D721Med (cell line): ENCODE measurements around the gene MED25.

Experiments
- DNase-seq: peaks from one replicate; pipeline ENCODE4 v3.0.0; 2011; ENCODE audit warnings: low spot score; ENCODE audit not compliant: insufficient read length
- FAIRE-seq: peaks from 2 replicates; lab custom pipeline; 2011; peaks lifted over from hg19 to GRCh38; lab: Jason Lieb, UNC
- CTCF ChIP-seq: IDR thresholded peaks from 2 replicates; pipeline ENCODE4 v1.5.1; 2012; ENCODE audit warnings: mild to moderate bottlenecking, control low read depth; ENCODE audit not compliant: insufficient read depth; ENCODE audit errors: missing control alignments

The MED25 gene

DNA sequence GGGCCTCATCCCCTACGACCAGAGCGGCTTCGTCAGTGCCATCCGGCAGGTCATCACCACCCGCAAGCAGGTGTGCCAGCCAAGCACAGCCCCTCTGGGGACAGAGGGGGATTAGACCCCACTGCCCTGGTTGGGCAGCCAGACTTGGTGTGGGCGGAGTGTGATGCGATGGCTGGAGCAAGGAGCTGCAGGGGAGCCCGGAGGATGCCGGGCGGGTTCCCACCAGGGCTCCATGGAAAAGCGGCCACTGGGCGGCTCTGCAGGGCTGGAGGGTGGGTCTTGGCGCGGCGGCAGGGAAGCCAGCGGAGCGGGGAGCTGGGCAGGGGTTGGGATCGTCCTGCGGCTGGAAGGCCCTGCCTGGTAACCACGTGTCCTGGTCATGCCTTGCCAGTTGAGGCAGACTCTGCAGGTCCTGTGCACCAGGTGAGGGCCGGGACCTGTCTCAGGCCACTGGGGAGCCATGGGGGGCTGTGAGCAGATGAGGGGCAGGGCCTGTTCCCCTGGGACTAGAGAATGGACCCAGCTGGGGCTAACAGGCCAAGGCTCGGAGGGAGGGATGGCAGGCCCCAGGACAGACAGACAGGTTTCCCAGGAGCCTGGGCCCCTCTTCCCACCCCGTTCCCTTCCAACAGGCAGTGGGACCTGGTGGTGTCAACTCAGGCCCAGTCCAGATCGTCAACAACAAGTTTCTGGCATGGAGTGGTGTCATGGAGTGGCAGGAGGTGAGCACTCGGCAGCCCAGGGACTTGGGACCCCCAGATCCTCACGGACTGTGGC lies 39.2 kb downstream of the MED25 start:
- DNase-seq: peak; percentile 13
- no peak for FAIRE-seq

GRCh38 chr19:49857838-49858087 lies 39.7 kb downstream of the MED25 start:
- TF ChIP-seq CTCF: no peak
- no peak for FAIRE-seq
- peak; percentile 11 for DNase-seq

More for the DNA sequence above, 39.2 kb downstream of the MED25 start:
- TF ChIP-seq CTCF: no peak

DNA sequence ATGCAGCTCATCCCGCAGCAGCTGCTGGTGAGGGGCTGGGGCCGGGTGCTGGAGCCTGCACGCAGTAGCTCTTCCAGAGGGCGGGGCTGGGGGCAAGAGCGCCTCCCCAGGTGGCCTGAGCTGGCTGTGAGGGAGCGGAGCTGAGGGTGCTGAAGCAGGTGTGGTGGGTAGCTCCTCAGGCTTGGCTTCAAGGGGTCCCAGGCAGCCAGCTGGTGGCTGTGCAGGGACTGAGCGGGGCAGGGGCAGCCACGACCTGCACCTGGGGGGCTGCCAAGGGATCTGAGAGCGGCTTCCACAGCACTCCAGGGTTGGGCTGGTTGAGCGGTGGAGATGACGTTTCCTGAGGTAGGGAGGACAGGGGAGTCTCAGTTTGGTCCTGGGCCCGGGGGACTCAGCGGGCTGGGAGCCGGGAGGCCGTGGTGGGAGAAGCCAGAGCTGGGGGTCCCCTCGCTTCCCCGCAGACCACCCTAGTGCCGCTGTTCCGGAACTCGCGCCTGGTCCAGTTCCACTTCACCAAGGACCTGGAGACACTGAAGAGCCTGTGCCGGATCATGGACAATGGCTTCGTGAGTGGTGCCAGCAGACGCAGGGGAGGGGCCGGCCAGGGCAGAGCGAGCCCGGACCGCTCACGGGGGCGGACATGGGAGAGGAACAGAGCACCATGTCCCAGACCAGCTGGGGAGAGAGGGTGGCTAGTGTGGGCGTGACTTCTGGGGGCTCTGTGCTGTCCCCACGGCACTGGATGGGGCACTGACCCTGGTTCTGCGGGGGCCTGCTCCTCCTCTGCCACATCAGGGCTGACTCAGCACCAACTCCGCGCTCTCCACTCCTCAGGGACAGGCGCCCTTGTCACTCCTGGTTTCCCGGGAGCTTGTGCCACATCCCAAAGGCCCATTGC lies 40.2 kb downstream of the MED25 start:
- no peak for TF ChIP-seq CTCF
- DNase-seq: peak; percentile 27
- no peak for FAIRE-seq

DNA sequence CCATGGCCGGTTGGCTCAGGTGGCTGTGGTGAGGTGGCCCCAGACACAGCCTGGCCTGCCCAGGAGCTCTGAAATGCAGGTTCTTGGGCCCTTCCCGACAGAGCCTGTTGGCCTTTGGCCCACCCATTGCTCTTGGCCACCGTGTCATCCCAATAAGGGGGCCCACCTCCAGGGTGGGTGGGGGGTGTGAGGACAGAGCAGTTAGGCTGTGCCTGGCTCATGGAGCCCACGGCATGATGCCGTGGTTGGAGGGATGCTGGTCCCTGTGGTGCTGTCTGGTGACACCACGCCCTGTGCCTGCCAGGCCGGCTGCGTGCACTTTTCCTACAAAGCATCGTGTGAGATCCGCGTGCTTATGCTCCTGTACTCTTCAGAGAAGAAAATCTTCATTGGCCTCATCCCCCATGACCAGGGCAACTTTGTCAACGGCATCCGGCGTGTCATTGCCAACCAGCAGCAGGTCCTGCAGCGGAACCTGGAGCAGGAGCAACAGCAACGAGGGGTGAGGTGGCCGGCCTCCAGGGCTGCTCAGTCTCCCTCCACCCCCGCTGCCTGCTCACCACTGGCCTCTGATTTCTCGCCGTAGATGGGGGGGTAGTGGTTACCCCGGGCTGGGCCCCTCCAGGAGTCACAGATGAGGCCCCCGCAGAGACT lies 41.7 kb downstream of the MED25 start:
- no peak for TF ChIP-seq CTCF
- no peak for FAIRE-seq
- no peak for DNase-seq

DNA sequence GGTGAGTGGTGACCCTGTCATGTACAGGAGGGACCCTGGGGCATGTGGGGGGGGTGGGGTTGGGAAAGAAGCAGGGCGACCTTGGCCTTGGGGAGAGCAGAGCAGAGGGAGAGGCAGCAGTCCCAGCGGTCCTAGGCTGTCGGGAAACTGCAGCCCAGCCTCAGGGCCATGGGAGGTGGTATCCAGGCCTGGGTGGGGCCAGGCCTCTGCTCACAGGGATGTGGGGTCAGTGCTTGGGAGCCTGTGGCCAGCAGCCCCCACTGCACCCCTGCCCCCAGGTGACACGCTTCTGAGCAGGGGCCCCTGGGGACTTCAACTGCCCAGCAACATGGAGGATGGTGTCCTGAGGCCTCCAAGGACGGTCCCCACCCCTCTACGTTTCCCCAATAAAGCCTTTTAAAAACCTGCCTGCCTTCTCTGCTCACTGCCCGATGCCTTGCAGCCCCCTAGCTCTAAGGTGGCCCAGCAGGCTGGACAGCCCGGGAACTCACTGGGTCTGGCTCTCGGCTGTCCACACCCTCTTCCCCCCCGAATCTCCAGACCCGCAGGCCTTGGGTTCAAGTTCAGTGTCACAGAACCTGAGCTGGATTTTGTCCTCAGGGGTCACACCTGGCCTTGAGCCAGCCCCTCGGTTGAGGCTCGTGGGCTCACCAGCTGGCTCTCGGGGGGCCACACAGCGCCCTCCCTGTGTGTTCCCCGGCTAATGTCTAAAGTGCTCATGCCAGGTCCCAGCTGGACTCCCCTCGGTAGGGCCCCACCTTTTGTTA lies 42.4 kb downstream of the MED25 start:
- DNase-seq: no peak
- FAIRE-seq: no peak
- TF ChIP-seq CTCF: no peak

GRCh38 chr19:49861107-49861506 lies 43.0 kb downstream of the MED25 start:
- FAIRE-seq (no peak), DNase-seq (no peak)
- no peak for TF ChIP-seq CTCF
